GM06990 (cell line): Measurements from ENCODE around the gene NRIP2.

Source experiments
- DNase-seq: peaks from one replicate; pipeline ENCODE4 v3.0.0-alpha.2; 2011; ENCODE audit not compliant: insufficient read length; ENCODE audit errors: extremely low read depth
- H3K27me3 ChIP-seq: replicated peaks from 2 replicates; pipeline ENCODE4 v1.6.0; 2011; ENCODE audit warnings: low read length; ENCODE audit not compliant: control insufficient read depth, insufficient read depth
- H3K36me3 ChIP-seq: 2 replicates; pipeline ENCODE4 v1.5.1; 2011; ENCODE audit warnings: low read length; ENCODE audit not compliant: control insufficient read depth, insufficient read depth
- H3K4me3 ChIP-seq: replicated peaks from 2 replicates; pipeline ENCODE4 v1.5.1; 2011; ENCODE audit warnings: low read depth, mild to moderate bottlenecking, control low read depth, low read length
- CTCF ChIP-seq: IDR thresholded peaks from 2 replicates; pipeline ENCODE4 v1.5.1; 2011; ENCODE audit warnings: low read length, control low read depth, mild to moderate bottlenecking, inconsistent platforms; ENCODE audit not compliant: insufficient read depth, poor library complexity, severe bottlenecking

Gene NRIP2

GRCh38 chr12:2775431-2775830 is 59.4 kb downstream of the NRIP2 start:
- H3K27me3 ChIP-seq, result 0 out of 2 replicates have a peak, but pooled peaks cover 2% of the 10 kb centered on the region
- DNase-seq, result no peak
- TF ChIP-seq CTCF, result no peak
- no peak overlapping the region for H3K4me3 ChIP-seq
- H3K36me3 ChIP-seq, result no peaks in the 10 kb centered on the region
